GM23338 (cell line): ENCODE measurements around the gene ZNF595. TPM values are rescaled to one million over a fixed set of nuclear protein-coding genes. Genes with fewer than 3 reads are reported as not detected.

Experiments
- ATAC-seq: fragments of 200-7000 bp; cut with Tn5 transposase; 3 replicates; pipeline ENCODE4 v1.9.1; 2020
- DNase-seq: peaks from one replicate; pipeline ENCODE4 v3.0.0-alpha.2; 2015; ENCODE audit warnings: low spot score
- H2AFZ ChIP-seq: fragments of 200-600 bp; sonication (generic); 2 replicates; pipeline ENCODE4 v1.8.0; 2016; ENCODE audit warnings: antibody characterized with exemption, mild to moderate bottlenecking, moderate library complexity
- H3F3A ChIP-seq: fragments of 200-600 bp; sonication (generic); replicated peaks from 2 replicates; pipeline ENCODE4 v1.8.0; 2017; ENCODE audit warnings: antibody characterized with exemption, mixed run types, low read depth
- H3K27ac ChIP-seq: fragments of 200-600 bp; sonication (generic); 2 replicates; pipeline ENCODE4 v1.6.1; 2016; ENCODE audit warnings: low read depth
- H3K27me3 ChIP-seq: fragments of 200-600 bp; sonication (generic); 2 replicates; pipeline ENCODE4 v1.8.0; 2016; ENCODE audit warnings: mild to moderate bottlenecking, mixed run types, moderate library complexity; ENCODE audit not compliant: insufficient read depth
- H3K36me3 ChIP-seq: fragments of 200-600 bp; sonication (generic); 2 replicates; pipeline ENCODE4 v1.8.0; 2016; ENCODE audit warnings: mild to moderate bottlenecking; ENCODE audit not compliant: insufficient read depth
- H3K4me1 ChIP-seq: fragments of 200-600 bp; sonication (generic); 2 replicates; pipeline ENCODE4 v1.8.0; 2016; ENCODE audit warnings: mild to moderate bottlenecking, moderate library complexity; ENCODE audit not compliant: insufficient read depth
- H3K4me2 ChIP-seq: fragments of 200-600 bp; sonication (generic); 2 replicates; pipeline ENCODE4 v1.7.1; 2017; ENCODE audit warnings: mixed run types
- H3K4me3 ChIP-seq: fragments of 200-600 bp; sonication (generic); 2 replicates; pipeline ENCODE4 v1.6.1; 2016; ENCODE audit warnings: mixed run types
- H3K79me2 ChIP-seq: fragments of 200-600 bp; sonication (generic); replicated peaks from 2 replicates; pipeline ENCODE4 v1.8.0; 2017; ENCODE audit warnings: mild to moderate bottlenecking; ENCODE audit not compliant: insufficient read depth
- H3K9me2 ChIP-seq: fragments of 200-600 bp; sonication (generic); 2 replicates; pipeline ENCODE4 v1.8.0; 2017; ENCODE audit not compliant: insufficient read depth
- H4K20me1 ChIP-seq: fragments of 200-600 bp; sonication (generic); replicated peaks from 2 replicates; pipeline ENCODE4 v1.8.0; 2017; ENCODE audit warnings: mild to moderate bottlenecking; ENCODE audit not compliant: insufficient read depth
- H3K27ac Mint-ChIP-seq: 2 replicates; pipeline ENCODE4 v1.8.0; 2020; ENCODE audit warnings: inconsistent platforms, mild to moderate bottlenecking, moderate library complexity, mixed read lengths
- H3K27me3 Mint-ChIP-seq: 3 replicates; pipeline ENCODE4 v1.8.0; 2022; ENCODE audit warnings: low read depth, mild to moderate bottlenecking, moderate library complexity, mixed read lengths, inconsistent platforms; ENCODE audit not compliant: insufficient read depth, poor library complexity
- H3K36me3 Mint-ChIP-seq: 3 replicates; pipeline ENCODE4 v1.8.0; 2021; ENCODE audit warnings: low read depth, mild to moderate bottlenecking, inconsistent platforms, moderate library complexity, mixed read lengths
- H3K4me1 Mint-ChIP-seq: 3 replicates; pipeline ENCODE4 v1.8.0; 2020; ENCODE audit warnings: mild to moderate bottlenecking, inconsistent platforms, mixed read lengths
- H3K4me3 Mint-ChIP-seq: 3 replicates; pipeline ENCODE4 v1.8.0; 2021; ENCODE audit warnings: moderate library complexity, mild to moderate bottlenecking, inconsistent platforms, mixed read lengths
- H3K9me3 Mint-ChIP-seq: 3 replicates; pipeline ENCODE4 v1.8.0; 2020; ENCODE audit warnings: moderate library complexity, mild to moderate bottlenecking, inconsistent platforms, mixed read lengths
- CREB1 ChIP-seq: fragments of 250-450 bp; sonication (Bioruptor Pico); IDR thresholded peaks from 2 replicates; pipeline ENCODE4 v1.5.0; 2020; ENCODE audit warnings: low read depth, mild to moderate bottlenecking, moderate library complexity
- CTCF ChIP-seq, 2 experiments: fragments of 200-600 bp in 1 of 2; sonication (generic) in 1 of 2; conservative IDR thresholded peaks; 2 replicates each; pipeline versions ENCODE4 v1.5.1 to v1.6.1; 2016 to 2017; ENCODE audit warnings: antibody characterized with exemption in 2 of 2, low read depth in 2 of 2, mild to moderate bottlenecking in 2 of 2, moderate library complexity in 1 of 2
- ETS1 ChIP-seq: IDR thresholded peaks from 2 replicates; pipeline ENCODE4 v1.6.1; 2016; ENCODE audit warnings: antibody characterized with exemption
- EZH2 ChIP-seq: fragments of 200-600 bp; sonication (generic); IDR thresholded peaks from one replicate; pipeline ENCODE4 v1.8.0; 2017; ENCODE audit warnings: antibody characterized with exemption, mild to moderate bottlenecking, low read depth; ENCODE audit not compliant: unreplicated experiment
- JUNB ChIP-seq: IDR thresholded peaks from one replicate; pipeline ENCODE4 v1.6.1; 2016; ENCODE audit warnings: antibody characterized with exemption; ENCODE audit not compliant: unreplicated experiment
- NANOG ChIP-seq: IDR thresholded peaks from 2 replicates; pipeline ENCODE4 v1.6.1; 2016; ENCODE audit warnings: antibody characterized with exemption, borderline replicate concordance
- REST ChIP-seq: IDR thresholded peaks from one replicate; pipeline ENCODE4 v1.6.1; 2018; ENCODE audit warnings: antibody characterized with exemption; ENCODE audit not compliant: unreplicated experiment
- STAT1 ChIP-seq: IDR thresholded peaks from one replicate; pipeline ENCODE4 v1.6.1; 2016; ENCODE audit warnings: antibody characterized with exemption; ENCODE audit not compliant: unreplicated experiment
- ZNF331 ChIP-seq: fragments of 250-450 bp; sonication (Bioruptor Pico); IDR thresholded peaks from 2 replicates; pipeline ENCODE4 v1.5.0; 2020; ENCODE audit warnings: low read depth, mild to moderate bottlenecking, moderate library complexity
- ZNF462 ChIP-seq: fragments of 250-450 bp; sonication (Bioruptor Pico); IDR thresholded peaks from 2 replicates; pipeline ENCODE4 v1.5.0; 2020; ENCODE audit warnings: mild to moderate bottlenecking, moderate library complexity
- polyA plus RNA-seq: library from polyadenylated mRNA; unstranded; fragments of >200 nt; fragmentation: Nextera tagmentation; extraction: Ambion mirVana; gene quantifications from 2 replicates; pipeline ENCODE4 v1.2.1, GENCODE V29; 2016
- total RNA-seq: library from RNA; depleted of rRNA; stranded (reverse); fragments of >200 nt; shearing (Covaris generic); gene quantifications from 2 replicates; pipeline ENCODE4 v1.2.3, GENCODE V29; 2014

Gene ZNF595
- total and polyA plus RNA-seq, 2 experiments from 2014 or later: 23.2 to 31.7 TPM

GRCh38 chr4:125833-126232 is 72.7 kb downstream of the ZNF595 start (continued):
- no peak for TF ChIP-seq ZNF462
- no peak for TF ChIP-seq JUNB
- no peak for TF ChIP-seq CREB1 (CRISPR knock-in tag)

- H3K27ac ChIP-seq: no peak overlapping the region
- peaks cover 2% of the 10 kb centered on the region; the same call in 2 of the 3 replicates for H3K4me1 Mint-ChIP-seq
- H3K36me3 ChIP-seq: peaks cover 34% of the 10 kb centered on the region
- H3K4me3 ChIP-seq: no peak overlapping the region
- H3K9me2 ChIP-seq: no peaks in the 10 kb centered on the region
- H3K36me3 Mint-ChIP-seq: peaks cover 77% of the 10 kb centered on the region
- no peak overlapping the region for H3K27ac Mint-ChIP-seq
- no peaks in the 10 kb centered on the region for H3K9me3 Mint-ChIP-seq
- peaks cover 78% of the 10 kb centered on the region for H3K79me2 ChIP-seq
- H2AFZ ChIP-seq: no peak overlapping the region
- 0 out of 2 replicates have a peak, but pooled peaks cover under 1% of the 10 kb centered on the region for H3K4me1 ChIP-seq
- no peak overlapping the region for H3K4me2 ChIP-seq
- H3F3A ChIP-seq: no peaks in the 10 kb centered on the region
- H3K4me3 Mint-ChIP-seq: no peak overlapping the region
- no peaks in the 10 kb centered on the region for H3K27me3 Mint-ChIP-seq
- peaks cover 25% of the 10 kb centered on the region for H4K20me1 ChIP-seq
- TF ChIP-seq STAT1: no peak
- TF ChIP-seq CTCF (conservative IDR thresholded peaks at IDR 0.05; ENCODE audit: low read depth in 2 of 2): no peak
- no peak for TF ChIP-seq NANOG
- TF ChIP-seq ETS1: no peak
- no peak for TF ChIP-seq JUNB
- no peak for TF ChIP-seq REST
- no peak for TF ChIP-seq ZNF331
- no peak for TF ChIP-seq EZH2
- H3K27me3 ChIP-seq: no peaks in the 10 kb centered on the region
- DNase-seq (no peak), ATAC-seq (no peak)
Observed at GRCh38 chr4:132483-132882, 79.4 kb downstream of the ZNF595 start.
